Progenitor cell of endocrine pancreas (in vitro differentiated cells): ENCODE measurements around the gene RPS27. TPM values are rescaled to one million over a fixed set of nuclear protein-coding genes. Genes with fewer than 3 reads are reported as not detected.
A peak's percentile ranks its signal among the peaks of the same experiment; 100 is the strongest.
"Not testable (repeated sequence)": the region's sequence is repeated elsewhere in the genome, so short reads cannot be mapped to it uniquely, and the experiment has no call there.

Source experiments
- DNase-seq: peaks from one replicate; pipeline ENCODE4 v3.0.0; 2021; ENCODE audit warnings: low spot score; ENCODE audit not compliant: unreplicated experiment
- H3K27ac Mint-ChIP-seq: 2 replicates; pipeline ENCODE4 v1.8.0; 2021; ENCODE audit warnings: mild to moderate bottlenecking, moderate library complexity, mixed read lengths
- H3K27me3 Mint-ChIP-seq: 2 replicates; pipeline ENCODE4 v1.8.0; 2021; ENCODE audit warnings: mixed read lengths
- H3K36me3 Mint-ChIP-seq: 2 replicates; pipeline ENCODE4 v1.8.0; 2022; ENCODE audit warnings: mixed read lengths; ENCODE audit not compliant: insufficient read depth
- H3K4me1 Mint-ChIP-seq: 2 replicates; pipeline ENCODE4 v1.8.0; 2021; ENCODE audit warnings: low read depth, mixed read lengths
- H3K4me3 Mint-ChIP-seq: 2 replicates; pipeline ENCODE4 v1.8.0; 2021; ENCODE audit warnings: low read depth, mild to moderate bottlenecking, moderate library complexity, mixed read lengths
- H3K9me3 Mint-ChIP-seq: 2 replicates; pipeline ENCODE4 v1.8.0; 2021; ENCODE audit warnings: low read depth, mixed read lengths
- CTCF ChIP-seq: fragments of 200-600 bp; sonication (generic); IDR thresholded peaks from one replicate; pipeline ENCODE4 v1.5.0; 2021; ENCODE audit warnings: antibody characterized with exemption, mild to moderate bottlenecking; ENCODE audit not compliant: unreplicated experiment
- total RNA-seq: library from RNA; stranded (reverse); gene quantifications from 2 replicates; pipeline ENCODE4 v1.2.1, GENCODE V29; 2021

RPS27 gene
- total RNA-seq, 1 donor from 2014 or later: 2,294 TPM

DNA sequence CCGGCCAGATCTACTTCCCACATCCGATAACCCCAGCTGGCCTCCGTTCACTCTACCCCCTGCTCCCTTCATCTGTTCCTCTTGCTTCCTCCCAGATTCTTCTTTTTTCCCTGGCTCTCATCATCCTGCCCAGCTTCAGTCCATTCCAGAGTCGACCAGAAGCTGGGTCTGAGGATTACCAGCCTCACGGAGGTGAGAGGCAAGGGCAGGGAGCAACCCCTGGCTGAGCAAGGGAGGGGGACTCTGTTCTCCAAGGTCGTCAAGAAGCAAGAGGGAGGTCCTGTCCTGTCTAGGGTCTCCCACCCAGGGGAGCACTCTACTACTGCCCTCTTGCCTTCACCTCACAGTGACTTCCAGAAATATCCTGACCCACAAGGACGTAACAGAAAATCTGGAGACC is 17.0 kb upstream of the RPS27 start:
- DNase-seq: no peak
- H3K4me1 Mint-ChIP-seq: peaks cover 25% of the 10 kb centered on the region
- TF ChIP-seq CTCF: no peak
- no peak overlapping the region for H3K27ac Mint-ChIP-seq
- H3K36me3 Mint-ChIP-seq: peaks cover 3% of the 10 kb centered on the region
- no peak overlapping the region for H3K4me3 Mint-ChIP-seq
- H3K27me3 Mint-ChIP-seq: no peaks in the 10 kb centered on the region
- H3K9me3 Mint-ChIP-seq: no peaks in the 10 kb centered on the region

- DNase-seq: no peak
- no peaks in the 10 kb centered on the region for H3K9me3 Mint-ChIP-seq
These were observed 13.7 kb upstream of the RPS27 start for GRCh38 chr1:153976819-153977249.

DNA sequence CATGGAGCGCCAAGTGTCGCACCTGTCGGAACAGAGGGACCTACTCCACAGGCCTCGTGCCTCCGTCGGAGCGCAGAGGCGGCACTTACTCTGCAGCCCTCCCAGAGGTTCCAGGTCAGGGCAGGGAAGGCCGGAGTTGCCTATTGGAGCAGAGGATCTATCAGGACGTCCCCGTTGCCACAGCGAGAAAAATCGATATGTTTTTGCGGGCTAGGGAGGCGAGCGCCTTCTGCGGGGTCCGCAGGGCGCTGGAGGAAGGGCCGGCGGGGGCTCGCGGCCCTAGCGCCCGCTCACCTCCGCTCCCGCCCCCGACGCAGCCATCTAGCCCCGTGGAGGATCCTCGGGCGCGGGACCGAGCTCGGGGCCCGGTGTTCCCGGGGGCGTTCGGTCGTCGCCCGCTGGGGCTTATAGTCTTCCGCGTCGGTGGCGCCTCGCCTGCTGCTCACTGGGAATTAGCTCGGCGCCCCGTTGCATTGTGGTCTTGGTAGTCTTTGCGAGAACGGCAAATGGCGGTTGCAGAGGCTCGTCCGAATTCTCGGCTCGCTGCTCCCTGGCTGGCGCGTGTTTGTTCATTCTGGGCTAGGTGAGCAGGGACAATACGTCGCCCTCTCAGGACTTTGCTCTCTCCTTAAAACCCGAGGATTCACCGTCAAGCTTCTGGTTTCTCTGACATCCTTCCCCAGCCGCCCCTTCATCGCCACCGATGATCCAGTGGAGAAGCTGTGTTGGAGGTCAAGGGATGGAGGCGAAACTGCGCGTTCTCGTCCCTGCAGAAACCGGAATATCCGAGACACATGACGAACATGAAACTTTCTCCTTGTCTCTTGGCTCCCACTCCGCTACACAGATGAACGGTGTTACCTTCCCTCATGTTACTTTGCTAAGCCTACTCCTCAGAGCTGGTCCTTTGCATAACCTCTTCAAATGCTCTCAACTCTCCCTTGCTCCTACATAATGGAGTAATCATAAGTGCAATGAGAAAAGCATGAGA is 13.0 kb upstream of the RPS27 start, which contains the start of gene JTB:
TSS of gene JTB (minus strand) at position 425 of the 991 bp plus-strand sequence. CDS start at position 3, 422 bp downstream.
- peaks cover 4% of the 10 kb centered on the region for H3K36me3 Mint-ChIP-seq
- H3K9me3 Mint-ChIP-seq: no peaks in the 10 kb centered on the region
- peak; percentile 66 for DNase-seq
- TF ChIP-seq CTCF: peak; percentile 19
- peak within 1 kb of the TSS; percentile 96 for H3K27ac Mint-ChIP-seq
- peak within 1 kb of the TSS; percentile 96 for H3K4me3 Mint-ChIP-seq
- H3K4me1 Mint-ChIP-seq: peaks cover 19% of the 10 kb centered on the region
- no peaks in the 10 kb centered on the region for H3K27me3 Mint-ChIP-seq

More at GRCh38 chr1:153976819-153977249, 13.7 kb upstream of the RPS27 start:
- Mint-ChIP-seq H3K27ac (peak overlapping the region; percentile 96), H3K27me3 (no peaks in the 10 kb centered on the region), H3K4me3 (peak overlapping the region; percentile 96), H3K36me3 (peaks cover 4% of the 10 kb centered on the region), H3K4me1 (peaks cover 19% of the 10 kb centered on the region)
- no peak for TF ChIP-seq CTCF

DNA sequence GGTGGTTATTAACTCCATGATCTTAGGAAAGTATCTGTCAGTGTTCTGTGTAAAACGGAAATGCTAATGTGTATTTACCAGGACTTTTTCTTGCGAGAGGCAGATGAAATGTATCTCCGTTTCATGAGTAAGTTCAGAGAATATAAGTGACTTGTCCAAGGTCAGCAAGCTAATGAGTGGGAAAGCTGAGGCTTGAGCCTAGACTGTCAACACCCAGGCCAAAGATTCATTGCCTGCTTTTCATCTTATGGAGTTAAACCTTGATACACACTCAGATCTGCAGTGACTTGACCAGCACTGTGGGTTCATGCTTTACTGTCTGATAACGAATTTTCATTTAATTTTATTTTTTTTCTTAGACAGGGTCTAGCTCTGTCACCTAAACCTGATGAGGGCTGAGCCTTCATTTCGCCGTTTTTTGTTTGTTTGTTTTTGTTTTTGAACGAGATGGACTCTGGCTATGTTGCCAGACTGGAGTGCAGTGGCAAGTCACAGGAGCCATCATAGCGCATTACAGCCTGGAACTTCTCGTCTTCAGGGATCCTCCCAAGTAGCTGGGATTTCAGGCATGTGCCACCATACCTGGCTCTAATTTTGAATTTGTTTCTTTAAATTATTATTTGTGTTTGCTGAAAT is 12.2 kb upstream of the RPS27 start:
- Mint-ChIP-seq H3K27ac (peak overlapping the region; percentile 95), H3K4me1 (peaks cover 19% of the 10 kb centered on the region)

GRCh38 chr1:153979091-153979490 is 11.5 kb upstream of the RPS27 start:
- not testable (repeated sequence) for H3K27ac Mint-ChIP-seq, H3K36me3 Mint-ChIP-seq, H3K9me3 Mint-ChIP-seq, DNase-seq, H3K27me3 Mint-ChIP-seq
- Mint-ChIP-seq H3K4me3 (peak overlapping the region; percentile 96), H3K4me1 (peaks cover 19% of the 10 kb centered on the region)

More for the DNA sequence above, 12.2 kb upstream of the RPS27 start:
- H3K4me3 Mint-ChIP-seq: peak overlapping the region; percentile 96
- DNase-seq: no peak
- no peaks in the 10 kb centered on the region for H3K27me3 Mint-ChIP-seq
- TF ChIP-seq CTCF: no peak
- no peaks in the 10 kb centered on the region for H3K9me3 Mint-ChIP-seq
- H3K36me3 Mint-ChIP-seq: peaks cover 9% of the 10 kb centered on the region

GRCh38 chr1:153981735-153982134 is 8.8 kb upstream of the RPS27 start:
- peaks cover 25% of the 10 kb centered on the region for H3K4me1 Mint-ChIP-seq
- not testable (repeated sequence) for H3K27me3 Mint-ChIP-seq, DNase-seq, H3K9me3 Mint-ChIP-seq, H3K4me3 Mint-ChIP-seq, H3K36me3 Mint-ChIP-seq
- H3K27ac Mint-ChIP-seq: peak overlapping the region; percentile 92
